Activated naive CD8-positive, alpha-beta T cell treated with anti-CD3 and anti-CD28 coated beads, Interleukin-2, amount 10 ng/mL, durations not matched to agents 7 days and 5 days (primary cell): ENCODE measurements around the gene RGS6. TPM values are rescaled to one million over a fixed set of nuclear protein-coding genes. Genes with fewer than 3 reads are reported as not detected.

Experiments used
- ATAC-seq: fragments of 150-1000 bp; cut with Tn5 transposase; one replicate; pipeline ENCODE4 v1.10.0; 2021; ENCODE audit warnings: low read depth, moderate library complexity
- POLR2A ChIA-PET: fragments of 350-600 bp; sonication (Branson Sonifier 250); formaldehyde crosslinking; loops from one replicate; lab custom pipeline; 2021; ENCODE audit warnings: antibody characterized with exemption; lab: Charles Lee
- DNase-seq: peaks from one replicate; pipeline ENCODE4 v3.0.0; 2021
- H3K27ac Mint-ChIP-seq: one replicate; pipeline ENCODE4 v1.8.0; 2022; ENCODE audit warnings: mild to moderate bottlenecking, mixed read lengths
- H3K27me3 Mint-ChIP-seq: one replicate; pipeline ENCODE4 v1.8.0; 2022; ENCODE audit warnings: mild to moderate bottlenecking, moderate library complexity, mixed read lengths
- H3K36me3 Mint-ChIP-seq: one replicate; pipeline ENCODE4 v1.8.0; 2021; ENCODE audit warnings: mild to moderate bottlenecking, mixed read lengths
- H3K4me1 Mint-ChIP-seq: one replicate; pipeline ENCODE4 v1.8.0; 2021; ENCODE audit warnings: mixed read lengths
- H3K4me3 Mint-ChIP-seq: one replicate; pipeline ENCODE4 v1.8.0; 2022; ENCODE audit warnings: mild to moderate bottlenecking, moderate library complexity, mixed read lengths
- H3K9me3 Mint-ChIP-seq: one replicate; pipeline ENCODE4 v1.8.0; 2021; ENCODE audit warnings: mixed read lengths
- total RNA-seq, 2 experiments: library from RNA; stranded (reverse); gene quantifications; one replicate each; pipeline ENCODE4 v1.2.3, GENCODE V29; 2021

Gene RGS6
- total RNA-seq, 2 experiments from 2014 or later = 0.08 TPM; not detected in 1

DNA sequence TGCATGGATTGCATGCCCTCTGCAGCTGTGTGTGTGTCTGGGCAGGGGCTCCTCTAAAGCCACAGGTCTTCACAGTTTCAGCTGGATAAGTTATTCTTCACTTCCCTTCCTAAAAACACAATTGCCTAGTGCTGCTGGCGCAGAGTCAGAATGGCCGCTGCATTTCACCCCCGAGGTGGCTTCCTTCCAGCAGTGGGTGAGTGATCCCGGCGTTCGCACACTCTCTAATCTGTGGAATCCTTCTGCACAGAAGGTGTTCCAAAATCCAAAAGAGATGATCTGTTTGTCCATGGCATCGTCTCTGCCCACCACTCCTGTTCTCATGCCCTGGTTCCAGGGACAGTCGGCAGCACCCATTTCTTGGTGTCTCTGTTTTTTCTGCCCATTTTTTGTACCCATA lies 620.9 kb downstream of the RGS6 start:
- H3K4me3 Mint-ChIP-seq = no peak overlapping the region
- H3K9me3 Mint-ChIP-seq = no peaks in the 10 kb centered on the region
- DNase-seq (no peak), ATAC-seq (no peak)
- POLR2A ChIA-PET = no interaction called here
- H3K36me3 Mint-ChIP-seq = no peaks in the 10 kb centered on the region
- H3K27ac Mint-ChIP-seq = no peak overlapping the region
- peaks cover 10% of the 10 kb centered on the region for H3K4me1 Mint-ChIP-seq
- H3K27me3 Mint-ChIP-seq = peaks cover 51% of the 10 kb centered on the region

DNA sequence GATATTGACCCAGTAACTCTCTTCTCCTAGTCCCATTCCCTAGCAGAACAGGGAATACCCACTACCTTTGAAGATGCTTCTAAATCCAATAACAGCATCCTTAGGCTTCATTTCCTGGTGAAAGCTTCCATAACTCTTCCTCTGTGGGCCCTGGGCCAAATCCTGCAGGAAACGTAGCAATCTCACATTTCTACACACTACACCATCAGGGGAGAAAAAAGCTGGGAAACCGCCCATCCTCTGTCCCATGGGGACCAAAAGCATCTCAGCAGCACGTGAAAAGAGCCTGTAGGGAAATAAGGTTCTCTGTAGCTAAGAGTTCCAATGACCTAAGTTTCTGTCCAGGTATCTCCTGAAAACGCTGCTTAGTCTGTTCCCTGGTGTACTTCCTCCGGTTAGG lies 621.4 kb downstream of the RGS6 start:
- Mint-ChIP-seq H3K4me3 (no peak overlapping the region), H3K27me3 (peaks cover 49% of the 10 kb centered on the region), H3K4me1 (peaks cover 10% of the 10 kb centered on the region), H3K9me3 (no peaks in the 10 kb centered on the region), H3K36me3 (no peaks in the 10 kb centered on the region), H3K27ac (no peak overlapping the region)
- ATAC-seq (no peak), DNase-seq (no peak)
- POLR2A ChIA-PET = no interaction called here

DNA sequence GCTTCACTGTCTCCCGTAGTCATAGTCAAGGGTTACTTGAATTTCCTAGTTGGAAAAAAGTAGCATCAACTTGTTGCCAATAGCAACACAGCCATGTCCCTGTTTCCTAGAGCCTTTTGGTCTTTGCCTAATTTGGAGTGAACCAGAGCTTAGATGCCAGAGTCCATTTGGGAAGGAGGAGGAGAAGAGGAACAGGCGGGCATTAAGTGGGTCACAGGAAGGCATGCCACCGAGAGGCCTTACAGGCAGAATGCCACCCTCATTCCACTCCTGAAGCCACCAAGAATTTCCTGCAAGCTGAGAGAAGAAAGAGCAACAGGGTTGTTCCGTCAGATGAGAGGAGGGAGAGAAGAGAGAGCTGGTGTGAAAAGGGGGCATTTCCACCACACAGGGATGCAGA lies 622.2 kb downstream of the RGS6 start:
- Mint-ChIP-seq H3K27ac (no peak overlapping the region), H3K4me3 (no peak overlapping the region), H3K27me3 (peaks cover 56% of the 10 kb centered on the region), H3K9me3 (no peaks in the 10 kb centered on the region), H3K4me1 (peaks cover 7% of the 10 kb centered on the region), H3K36me3 (no peaks in the 10 kb centered on the region)
- ATAC-seq (no peak), DNase-seq (no peak)
- POLR2A ChIA-PET = no interaction called here

- Mint-ChIP-seq H3K27ac (no peak overlapping the region), H3K4me3 (no peak overlapping the region), H3K27me3 (peaks cover 54% of the 10 kb centered on the region), H3K4me1 (peaks cover 5% of the 10 kb centered on the region), H3K9me3 (no peaks in the 10 kb centered on the region), H3K36me3 (no peaks in the 10 kb centered on the region)
- POLR2A ChIA-PET = no interaction called here
- DNase-seq (no peak), ATAC-seq (no peak)
Observed at GRCh38 chr14:72554994-72555608, 622.9 kb downstream of the RGS6 start.

GRCh38 chr14:72555609-72556000 lies 623.4 kb downstream of the RGS6 start:
- no peak for ATAC-seq
- no peak for DNase-seq
- no peaks in the 10 kb centered on the region for H3K9me3 Mint-ChIP-seq
- peaks cover 53% of the 10 kb centered on the region for H3K27me3 Mint-ChIP-seq
- H3K36me3 Mint-ChIP-seq = no peaks in the 10 kb centered on the region
- POLR2A ChIA-PET = no interaction called here
- H3K4me1 Mint-ChIP-seq = peaks cover 4% of the 10 kb centered on the region
- no peak overlapping the region for H3K27ac Mint-ChIP-seq
- no peak overlapping the region for H3K4me3 Mint-ChIP-seq

- H3K27me3 Mint-ChIP-seq = peaks cover 45% of the 10 kb centered on the region
- no peak overlapping the region for H3K27ac Mint-ChIP-seq
- DNase-seq (no peak), ATAC-seq (no peak)
- no peaks in the 10 kb centered on the region for H3K4me1 Mint-ChIP-seq
- no peak overlapping the region for H3K4me3 Mint-ChIP-seq
- no peaks in the 10 kb centered on the region for H3K36me3 Mint-ChIP-seq
- H3K9me3 Mint-ChIP-seq = no peaks in the 10 kb centered on the region
- POLR2A ChIA-PET = no interaction called here
Observed at GRCh38 chr14:72557671-72558070, 625.4 kb downstream of the RGS6 start.

DNA sequence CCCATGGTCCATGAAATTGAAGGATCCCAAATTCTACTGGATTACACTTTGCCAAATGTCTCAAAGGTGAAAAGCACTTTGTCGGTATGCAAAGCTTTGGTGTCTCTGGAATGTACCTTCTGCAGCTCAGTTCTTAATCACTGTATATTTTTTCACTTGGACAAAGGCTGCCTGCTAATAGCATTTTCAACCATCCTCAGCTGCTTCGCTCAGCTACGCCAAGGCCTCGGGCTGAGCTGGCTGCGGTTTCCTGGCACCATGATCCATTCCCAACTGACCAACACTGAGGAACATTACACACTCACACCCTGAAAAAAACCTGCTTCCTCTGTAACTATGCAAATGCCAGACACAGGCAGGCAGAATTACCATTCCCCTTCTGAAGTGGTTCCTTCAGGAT lies 626.5 kb downstream of the RGS6 start:
- no peaks in the 10 kb centered on the region for H3K36me3 Mint-ChIP-seq
- no peaks in the 10 kb centered on the region for H3K9me3 Mint-ChIP-seq
- peaks cover 38% of the 10 kb centered on the region for H3K27me3 Mint-ChIP-seq
- ATAC-seq = no peak
- H3K4me1 Mint-ChIP-seq = no peaks in the 10 kb centered on the region
- no peak for DNase-seq
- H3K27ac Mint-ChIP-seq = no peak overlapping the region
- H3K4me3 Mint-ChIP-seq = no peak overlapping the region
- POLR2A ChIA-PET = interaction anchor here (1.4 kb wide), 1 partner anchor 9 kb away, joined by 4 read pairs; no protein-coding TSS in a partner anchor

DNA sequence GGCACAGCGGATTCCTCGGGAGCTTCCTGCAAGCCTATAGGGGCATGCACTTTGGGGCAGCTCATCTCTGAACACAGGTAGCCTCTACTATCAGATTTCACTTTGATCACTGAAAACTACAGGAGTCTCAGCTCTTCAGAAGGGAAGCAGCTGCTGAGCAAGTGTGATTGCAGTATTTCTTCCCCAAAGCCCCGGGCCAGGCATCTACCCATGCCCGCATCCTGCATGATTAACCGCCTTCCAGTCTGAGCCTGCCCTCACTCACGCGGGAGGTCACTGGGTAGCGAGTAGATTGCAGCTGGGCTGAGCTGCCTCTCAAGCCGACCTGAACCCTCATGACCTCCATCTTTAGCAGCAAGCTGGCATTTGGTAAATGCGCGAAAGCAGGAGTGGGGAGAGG lies 627.0 kb downstream of the RGS6 start:
- ATAC-seq (no peak), DNase-seq (no peak)
- H3K4me3 Mint-ChIP-seq = no peak overlapping the region
- H3K36me3 Mint-ChIP-seq = no peaks in the 10 kb centered on the region
- H3K9me3 Mint-ChIP-seq = no peaks in the 10 kb centered on the region
- POLR2A ChIA-PET = interaction anchor here (1.4 kb wide), 1 partner anchor 8 kb away, joined by 4 read pairs; no protein-coding TSS in a partner anchor
- no peaks in the 10 kb centered on the region for H3K4me1 Mint-ChIP-seq
- H3K27ac Mint-ChIP-seq = no peak overlapping the region
- peaks cover 39% of the 10 kb centered on the region for H3K27me3 Mint-ChIP-seq

DNA sequence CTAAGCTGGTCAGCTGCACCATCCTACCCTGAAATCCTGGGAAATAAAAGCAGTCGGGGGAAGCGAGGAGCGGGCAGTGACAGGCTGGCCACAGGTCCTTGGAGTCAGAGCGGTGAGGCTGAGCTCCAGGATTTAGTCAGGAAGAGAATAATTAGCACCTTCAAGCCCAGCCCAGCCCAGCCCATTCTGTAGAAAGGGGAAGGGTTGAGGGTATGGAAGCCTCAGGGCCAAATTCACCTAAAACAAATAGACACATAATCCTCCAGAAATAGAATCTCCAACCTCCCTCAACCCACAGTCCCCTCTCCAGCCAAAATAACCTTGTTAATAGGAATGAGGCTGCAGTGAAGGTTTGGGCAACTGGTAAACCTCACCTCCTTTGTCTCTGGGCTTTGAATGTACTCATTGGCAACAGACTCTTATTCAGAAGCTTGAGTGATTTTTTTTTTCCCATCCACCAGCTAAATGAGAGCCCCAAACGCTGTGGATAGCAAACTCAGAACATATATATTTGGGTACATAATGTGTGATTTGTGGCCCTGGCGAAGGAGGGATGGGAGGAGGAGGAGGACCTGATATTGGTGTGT lies 627.5 kb downstream of the RGS6 start:
- ATAC-seq (no peak), DNase-seq (no peak)
- H3K9me3 Mint-ChIP-seq = no peaks in the 10 kb centered on the region
- H3K27me3 Mint-ChIP-seq = peaks cover 37% of the 10 kb centered on the region
- no peak overlapping the region for H3K27ac Mint-ChIP-seq
- H3K4me1 Mint-ChIP-seq = no peaks in the 10 kb centered on the region
- no peak overlapping the region for H3K4me3 Mint-ChIP-seq
- POLR2A ChIA-PET = interaction anchor here (1.4 kb wide), 1 partner anchor 8 kb away, joined by 4 read pairs; no protein-coding TSS in a partner anchor
- H3K36me3 Mint-ChIP-seq = no peaks in the 10 kb centered on the region

- DNase-seq (no peak), ATAC-seq (no peak)
- H3K9me3 Mint-ChIP-seq = no peaks in the 10 kb centered on the region
- no peak overlapping the region for H3K4me3 Mint-ChIP-seq
- H3K27ac Mint-ChIP-seq = no peak overlapping the region
- no peaks in the 10 kb centered on the region for H3K4me1 Mint-ChIP-seq
- POLR2A ChIA-PET = no interaction called here
- peaks cover 36% of the 10 kb centered on the region for H3K27me3 Mint-ChIP-seq
- H3K36me3 Mint-ChIP-seq = no peaks in the 10 kb centered on the region
Observed at GRCh38 chr14:72560331-72560730, 628.1 kb downstream of the RGS6 start.

GRCh38 chr14:72560889-72561493 lies 628.8 kb downstream of the RGS6 start:
- Mint-ChIP-seq H3K27me3 (peaks cover 30% of the 10 kb centered on the region), H3K4me1 (no peaks in the 10 kb centered on the region), H3K36me3 (no peaks in the 10 kb centered on the region), H3K27ac (no peak overlapping the region), H3K9me3 (no peaks in the 10 kb centered on the region), H3K4me3 (no peak overlapping the region)
- POLR2A ChIA-PET = no interaction called here
- ATAC-seq (no peak), DNase-seq (no peak)

DNA sequence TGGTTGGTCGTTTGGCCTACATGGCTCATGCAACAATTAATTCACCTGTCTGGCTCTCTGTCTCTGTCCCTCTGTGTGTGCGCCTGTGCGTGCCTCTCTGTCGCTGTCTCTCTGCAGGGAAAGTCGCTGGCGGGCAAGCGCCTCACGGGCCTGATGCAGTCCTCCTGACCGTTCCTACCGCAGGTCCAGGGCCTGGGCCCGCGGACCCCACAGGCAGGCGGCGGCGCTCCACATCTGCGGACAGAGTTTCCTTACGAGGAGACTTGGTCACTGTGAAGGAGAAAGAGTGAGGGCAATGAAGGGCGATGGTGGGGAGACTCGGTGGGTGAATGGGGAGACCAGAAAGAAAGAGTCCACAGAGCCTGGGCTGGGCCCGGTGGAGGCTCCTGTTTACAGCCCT lies 630.1 kb downstream of the RGS6 start:
- POLR2A ChIA-PET = no interaction called here
- no peak overlapping the region for H3K4me3 Mint-ChIP-seq
- H3K27me3 Mint-ChIP-seq = peaks cover 27% of the 10 kb centered on the region
- no peak for ATAC-seq
- H3K27ac Mint-ChIP-seq = no peak overlapping the region
- H3K36me3 Mint-ChIP-seq = no peaks in the 10 kb centered on the region
- H3K9me3 Mint-ChIP-seq = no peaks in the 10 kb centered on the region
- DNase-seq = no peak
- H3K4me1 Mint-ChIP-seq = no peaks in the 10 kb centered on the region

- Mint-ChIP-seq H3K9me3 (no peaks in the 10 kb centered on the region), H3K36me3 (no peaks in the 10 kb centered on the region), H3K4me3 (no peak overlapping the region), H3K27ac (no peak overlapping the region), H3K4me1 (no peaks in the 10 kb centered on the region), H3K27me3 (peaks cover 19% of the 10 kb centered on the region)
- POLR2A ChIA-PET = no interaction called here
- ATAC-seq (no peak), DNase-seq (no peak)
Observed at GRCh38 chr14:72563676-72564075, 631.4 kb downstream of the RGS6 start.

- Mint-ChIP-seq H3K4me1 (no peaks in the 10 kb centered on the region), H3K36me3 (no peaks in the 10 kb centered on the region), H3K9me3 (no peaks in the 10 kb centered on the region), H3K27ac (no peak overlapping the region), H3K4me3 (no peak overlapping the region), H3K27me3 (peaks cover 11% of the 10 kb centered on the region)
- DNase-seq (no peak), ATAC-seq (no peak)
- POLR2A ChIA-PET = no interaction called here
Observed at GRCh38 chr14:72565149-72565559, 632.9 kb downstream of the RGS6 start.
